Activated T-cell treated with anti-CD3 and anti-CD28 coated beads, Interleukin-2, amount 50 U/mL, for 24 hours (primary cell): ENCODE measurements around the gene CDH4.

Experiments
- DNase-seq: peaks from one replicate; pipeline ENCODE4 v3.0.0-alpha.2; 2020
- H3K27ac Mint-ChIP-seq: 2 replicates; pipeline ENCODE4 v1.8.0; 2020; ENCODE audit warnings: mild to moderate bottlenecking, mixed read lengths
- H3K27me3 Mint-ChIP-seq: 2 replicates; pipeline ENCODE4 v1.8.0; 2020; ENCODE audit warnings: mixed read lengths
- H3K36me3 Mint-ChIP-seq: 2 replicates; pipeline ENCODE4 v1.8.0; 2020; ENCODE audit warnings: low read depth, mixed read lengths
- H3K4me1 Mint-ChIP-seq: 2 replicates; pipeline ENCODE4 v1.8.0; 2020; ENCODE audit warnings: low read depth, mixed read lengths
- H3K4me3 Mint-ChIP-seq: 2 replicates; pipeline ENCODE4 v1.8.0; 2020; ENCODE audit warnings: mild to moderate bottlenecking, moderate library complexity, mixed read lengths
- H3K9me3 Mint-ChIP-seq: 2 replicates; pipeline ENCODE4 v1.8.0; 2020; ENCODE audit warnings: mixed read lengths

Gene CDH4

DNA sequence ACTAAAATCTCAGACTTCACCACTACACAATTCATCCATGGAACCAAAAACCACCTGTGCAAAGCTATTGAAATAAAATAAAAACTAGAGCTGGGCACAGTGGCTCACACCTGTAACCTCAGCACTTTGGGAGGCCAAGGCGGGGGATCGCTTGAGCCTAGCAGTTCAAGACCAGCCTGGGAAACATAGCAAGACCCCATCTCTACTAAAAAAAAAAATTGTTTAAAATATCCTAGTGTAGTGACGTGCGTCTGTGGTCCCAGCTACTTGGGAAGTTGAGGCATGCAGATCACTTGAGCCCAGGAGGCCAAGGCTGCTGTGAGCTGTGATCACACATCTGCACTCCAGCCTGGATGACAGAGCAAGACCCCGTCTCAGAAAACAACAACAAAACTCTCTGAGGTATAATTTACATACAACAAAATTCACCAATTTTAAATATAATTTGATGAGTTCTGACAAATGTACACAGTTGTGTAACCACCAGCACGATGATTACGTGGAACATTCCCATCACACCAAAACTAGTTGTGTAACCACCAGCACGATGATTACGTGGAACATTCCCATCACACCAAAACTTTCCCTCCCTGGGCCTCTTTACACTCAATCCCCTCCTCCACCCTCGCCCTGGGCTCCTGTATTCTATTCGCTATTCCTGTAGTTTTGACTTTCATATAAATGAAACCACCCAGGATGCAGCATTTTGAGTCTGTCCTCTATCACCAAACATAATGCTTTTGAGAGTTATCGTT is 706.1 kb downstream of the CDH4 start:
- H3K27ac Mint-ChIP-seq: no peak overlapping the region
- H3K9me3 Mint-ChIP-seq: no peaks in the 10 kb centered on the region
- peaks cover 37% of the 10 kb centered on the region for H3K27me3 Mint-ChIP-seq
- peak; percentile 21 for DNase-seq
- no peaks in the 10 kb centered on the region for H3K36me3 Mint-ChIP-seq
- no peak overlapping the region for H3K4me3 Mint-ChIP-seq
- H3K4me1 Mint-ChIP-seq: peaks cover 10% of the 10 kb centered on the region

DNA sequence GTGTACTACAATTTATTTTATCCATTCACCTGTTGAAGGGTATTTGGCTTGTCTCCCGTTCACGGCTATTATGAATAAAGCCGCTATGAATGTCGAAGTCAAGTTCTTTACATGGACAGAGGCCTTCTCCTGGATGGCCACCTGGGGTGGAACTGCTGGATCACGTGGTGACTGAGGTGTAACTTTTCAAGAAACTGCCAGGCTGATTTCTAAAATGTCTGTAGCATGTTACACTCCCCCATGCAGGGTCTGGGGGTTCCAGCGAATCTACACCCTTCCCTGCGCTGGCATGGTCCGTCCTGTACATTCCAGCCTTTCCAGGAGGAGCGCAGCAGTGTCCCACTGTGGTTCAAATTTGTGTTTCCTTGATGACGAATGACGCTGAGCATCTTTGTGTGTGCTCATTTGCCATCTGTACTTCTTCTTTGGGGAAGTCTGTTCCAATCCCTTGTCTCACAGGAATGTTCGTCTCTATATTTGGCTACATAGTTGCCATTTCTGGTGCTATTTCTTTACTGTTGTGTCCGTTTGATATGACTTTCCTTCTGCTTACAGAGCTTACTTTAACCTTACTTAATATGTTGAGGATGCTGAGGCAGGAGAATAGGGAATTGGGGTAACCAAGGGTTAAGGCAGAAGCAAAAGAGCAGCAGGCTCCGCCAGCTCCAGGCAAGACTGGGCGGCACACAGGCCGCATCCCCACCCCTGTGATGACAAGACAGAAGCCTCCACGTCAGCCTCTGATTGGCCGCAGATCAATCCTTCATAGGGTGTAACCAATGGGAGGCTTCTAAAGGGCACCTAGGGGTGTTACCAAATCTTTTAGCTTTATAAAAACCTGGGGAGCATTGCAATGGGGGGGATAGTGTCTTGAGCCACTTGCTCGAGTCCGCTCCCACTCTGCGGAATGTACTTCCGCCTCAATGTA is 707.0 kb downstream of the CDH4 start:
- peak; percentile 15 for DNase-seq
- H3K4me1 Mint-ChIP-seq: peaks cover 10% of the 10 kb centered on the region
- no peak overlapping the region for H3K27ac Mint-ChIP-seq
- H3K9me3 Mint-ChIP-seq: no peaks in the 10 kb centered on the region
- peaks cover 36% of the 10 kb centered on the region for H3K27me3 Mint-ChIP-seq
- no peak overlapping the region for H3K4me3 Mint-ChIP-seq
- no peaks in the 10 kb centered on the region for H3K36me3 Mint-ChIP-seq

DNA sequence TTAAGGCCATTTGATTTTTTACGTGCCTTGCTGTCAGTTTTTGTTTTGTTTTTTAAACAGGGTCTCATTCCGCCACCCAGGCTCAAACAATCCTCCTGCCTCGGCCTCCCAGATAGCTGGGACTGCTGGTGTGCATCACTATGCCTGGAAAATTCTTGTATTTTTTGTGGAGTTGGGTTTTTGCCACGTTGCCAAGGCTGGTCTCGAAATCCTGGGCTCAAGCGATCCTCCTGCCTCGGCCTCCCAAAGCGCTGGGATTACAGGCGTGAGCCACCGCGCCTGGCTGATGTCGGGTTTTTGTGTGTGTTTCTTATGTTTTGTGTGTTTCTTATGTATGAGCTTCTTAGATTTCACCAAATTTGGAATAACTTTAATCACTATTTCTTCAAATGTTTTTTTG is 708.8 kb downstream of the CDH4 start:
- H3K9me3 Mint-ChIP-seq: no peaks in the 10 kb centered on the region
- no peak for DNase-seq
- H3K4me3 Mint-ChIP-seq: no peak overlapping the region
- H3K27ac Mint-ChIP-seq: no peak overlapping the region
- H3K4me1 Mint-ChIP-seq: peaks cover 10% of the 10 kb centered on the region
- peaks cover 31% of the 10 kb centered on the region for H3K27me3 Mint-ChIP-seq
- no peaks in the 10 kb centered on the region for H3K36me3 Mint-ChIP-seq

- no peak for DNase-seq
- Mint-ChIP-seq H3K4me3 (no peak overlapping the region), H3K36me3 (no peaks in the 10 kb centered on the region), H3K27ac (no peak overlapping the region), H3K4me1 (peaks cover 9% of the 10 kb centered on the region), H3K9me3 (no peaks in the 10 kb centered on the region), H3K27me3 (peaks cover 45% of the 10 kb centered on the region)
Observed at GRCh38 chr20:61963149-61963548, 711.1 kb downstream of the CDH4 start.

- no peaks in the 10 kb centered on the region for H3K36me3 Mint-ChIP-seq
- H3K27ac Mint-ChIP-seq: no peak overlapping the region
- peaks cover 50% of the 10 kb centered on the region for H3K27me3 Mint-ChIP-seq
- H3K9me3 Mint-ChIP-seq: no peaks in the 10 kb centered on the region
- no peak overlapping the region for H3K4me3 Mint-ChIP-seq
- no peaks in the 10 kb centered on the region for H3K4me1 Mint-ChIP-seq
- DNase-seq: no peak
Observed at GRCh38 chr20:61963885-61964674, 712.0 kb downstream of the CDH4 start.

- H3K27me3 Mint-ChIP-seq: peaks cover 50% of the 10 kb centered on the region
- no peak for DNase-seq
Observed at GRCh38 chr20:61964675-61965605, 712.9 kb downstream of the CDH4 start.

DNA sequence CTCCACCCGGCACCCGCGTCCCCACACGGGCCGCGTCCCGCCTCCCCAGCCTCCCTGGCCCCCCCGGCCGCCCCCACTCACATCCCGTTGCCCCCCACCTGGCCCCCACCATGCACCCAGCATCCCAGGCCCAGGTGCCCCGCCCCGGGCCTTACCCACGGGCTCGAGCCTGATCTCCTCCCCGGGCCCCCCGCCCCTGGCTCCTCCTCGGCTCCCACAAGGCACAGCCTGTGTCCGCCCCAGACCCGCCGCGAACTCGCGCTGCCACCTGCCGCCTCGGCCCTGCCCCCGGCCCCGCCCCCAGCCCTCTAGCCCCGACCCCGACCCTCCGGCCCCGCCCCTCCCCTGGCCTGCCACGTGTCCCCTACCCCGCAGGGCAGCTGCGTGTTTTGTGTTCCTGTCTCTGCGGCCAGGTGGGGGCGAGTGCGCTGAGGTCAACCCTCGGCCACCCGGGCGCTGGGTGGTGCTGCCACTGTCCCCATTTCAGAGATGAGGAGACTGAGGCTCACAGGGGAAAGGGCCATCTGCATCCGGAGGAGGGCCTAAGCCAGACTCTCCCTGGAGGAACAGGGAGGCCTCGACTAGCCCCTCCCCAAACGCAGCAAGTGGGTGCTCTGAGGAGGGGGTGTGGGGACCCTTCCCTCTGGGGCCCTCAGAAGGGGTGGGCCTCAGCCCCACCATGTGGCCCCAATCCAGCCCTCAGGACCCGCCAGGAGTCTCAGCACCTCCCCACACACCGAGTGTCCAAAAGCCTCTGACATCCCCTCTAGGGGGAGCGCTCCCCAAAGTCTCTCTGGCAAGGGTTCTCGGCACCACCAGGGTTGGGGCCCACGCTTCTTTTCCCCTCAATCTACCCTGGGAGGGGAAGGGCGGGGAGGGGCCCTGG is 713.8 kb downstream of the CDH4 start:
- Mint-ChIP-seq H3K4me1 (no peaks in the 10 kb centered on the region), H3K27ac (no peak overlapping the region), H3K36me3 (no peaks in the 10 kb centered on the region)

More at GRCh38 chr20:61964675-61965605, 712.9 kb downstream of the CDH4 start:
- H3K9me3 Mint-ChIP-seq: no peaks in the 10 kb centered on the region
- no peaks in the 10 kb centered on the region for H3K36me3 Mint-ChIP-seq
- no peaks in the 10 kb centered on the region for H3K4me1 Mint-ChIP-seq
- no peak overlapping the region for H3K4me3 Mint-ChIP-seq
- H3K27ac Mint-ChIP-seq: no peak overlapping the region

GRCh38 chr20:61966492-61967244 is 714.6 kb downstream of the CDH4 start:
- Mint-ChIP-seq H3K4me1 (no peaks in the 10 kb centered on the region), H3K36me3 (no peaks in the 10 kb centered on the region), H3K4me3 (no peak overlapping the region), H3K27ac (no peak overlapping the region), H3K27me3 (peaks cover 48% of the 10 kb centered on the region), H3K9me3 (no peaks in the 10 kb centered on the region)
- DNase-seq: peak; percentile 14

More for the DNA sequence above, 713.8 kb downstream of the CDH4 start:
- H3K9me3 Mint-ChIP-seq: no peaks in the 10 kb centered on the region
- peaks cover 50% of the 10 kb centered on the region for H3K27me3 Mint-ChIP-seq
- peak; percentile 18 for DNase-seq
- H3K4me3 Mint-ChIP-seq: no peak overlapping the region

GRCh38 chr20:61967300-61967699 is 715.2 kb downstream of the CDH4 start:
- Mint-ChIP-seq H3K4me1 (no peaks in the 10 kb centered on the region), H3K27ac (no peak overlapping the region), H3K9me3 (peaks cover 2% of the 10 kb centered on the region), H3K27me3 (peaks cover 41% of the 10 kb centered on the region), H3K4me3 (no peak overlapping the region), H3K36me3 (peaks cover 4% of the 10 kb centered on the region)
- DNase-seq: no peak

GRCh38 chr20:61968036-61968810 is 716.2 kb downstream of the CDH4 start:
- Mint-ChIP-seq H3K27ac (no peak overlapping the region), H3K36me3 (peaks cover 13% of the 10 kb centered on the region), H3K9me3 (peaks cover 4% of the 10 kb centered on the region), H3K27me3 (peaks cover 38% of the 10 kb centered on the region), H3K4me3 (no peak overlapping the region), H3K4me1 (no peaks in the 10 kb centered on the region)
- DNase-seq: no peak

DNA sequence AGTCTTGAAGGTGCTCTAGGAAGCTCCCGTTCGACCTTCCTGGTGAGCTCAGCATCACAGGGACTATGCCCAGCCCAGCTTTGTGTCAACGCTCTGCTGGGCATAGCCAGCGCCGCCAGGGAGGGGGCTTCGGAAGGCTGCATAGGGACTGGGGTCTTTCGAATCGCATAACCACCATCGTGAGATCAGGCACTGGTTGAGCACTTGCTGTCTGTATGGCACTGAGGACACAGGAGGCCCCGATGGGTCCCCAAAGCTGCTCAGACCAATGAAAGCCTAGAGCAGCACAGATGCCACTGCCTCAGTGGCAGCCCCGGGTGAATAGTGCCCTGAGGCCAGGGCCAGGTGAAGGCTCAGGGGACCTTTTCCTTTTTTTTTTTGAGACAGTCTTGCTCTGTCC is 716.9 kb downstream of the CDH4 start:
- H3K9me3 Mint-ChIP-seq: peaks cover 4% of the 10 kb centered on the region
- no peak for DNase-seq
- no peaks in the 10 kb centered on the region for H3K4me1 Mint-ChIP-seq
- peaks cover 34% of the 10 kb centered on the region for H3K27me3 Mint-ChIP-seq
- no peak overlapping the region for H3K4me3 Mint-ChIP-seq
- H3K27ac Mint-ChIP-seq: no peak overlapping the region
- peaks cover 20% of the 10 kb centered on the region for H3K36me3 Mint-ChIP-seq

- Mint-ChIP-seq H3K27me3 (peaks cover 27% of the 10 kb centered on the region), H3K9me3 (peaks cover 4% of the 10 kb centered on the region), H3K4me1 (no peaks in the 10 kb centered on the region), H3K27ac (no peak overlapping the region), H3K4me3 (no peak overlapping the region), H3K36me3 (peaks cover 29% of the 10 kb centered on the region)
- no peak for DNase-seq
Observed at GRCh38 chr20:61969806-61970205, 717.7 kb downstream of the CDH4 start.
